Left ventricle myocardium inferior (tissue), 1 donor: Measurements from ENCODE around the gene SLC39A11. TPM values are rescaled to one million over a fixed set of nuclear protein-coding genes. Genes with fewer than 3 reads are reported as not detected.

Experiments
- DNase-seq: peaks from one replicate; pipeline ENCODE4 v3.0.0-alpha.2; 2020
- H3K27ac ChIP-seq: fragments of 200-600 bp; replicated peaks from 2 replicates; pipeline ENCODE4 v1.8.0; 2021
- H3K27me3 ChIP-seq: fragments of 200-600 bp; 2 replicates; pipeline ENCODE4 v1.8.0; 2021; ENCODE audit warnings: low read depth
- H3K36me3 ChIP-seq: fragments of 200-600 bp; 2 replicates; pipeline ENCODE4 v1.8.0; 2021
- H3K4me1 ChIP-seq: fragments of 200-600 bp; 2 replicates; pipeline ENCODE4 v1.8.0; 2021
- H3K4me3 ChIP-seq: fragments of 200-600 bp; 2 replicates; pipeline ENCODE4 v1.8.0; 2021; ENCODE audit warnings: mild to moderate bottlenecking, moderate library complexity
- H3K9me3 ChIP-seq: fragments of 200-600 bp; replicated peaks from 2 replicates; pipeline ENCODE4 v1.8.0; 2021
- CTCF ChIP-seq: fragments of 200-600 bp; IDR thresholded peaks from 2 replicates; pipeline ENCODE4 v1.8.0; 2021; ENCODE audit warnings: antibody characterized with exemption, mild to moderate bottlenecking, borderline replicate concordance
- intact Hi-C: fragments of 100-400 bp; cut with micrococcal nuclease; formaldehyde crosslinking; loops from one replicate; pipeline ENCODE4 v1.11.0; 2022
- total RNA-seq: library from RNA; stranded (reverse); fragmentation: NEBNext Ultra II Directional; extraction: Animal tissue kit (Norgen Biotek cat#: 25700); gene quantifications from one replicate; pipeline ENCODE4 v1.2.1, GENCODE V29; 2021
- donor health status: DM: no; HTN: yes; CAD: no; lungs with severe emphysema.

Gene SLC39A11
- total RNA-seq, 1 donor from 2014 or later, result 6.4 TPM

- intact Hi-C loops, result no loop called here
- Histone ChIP-seq H3K36me3 (peaks cover 17% of the 10 kb centered on the region), H3K27me3 (no peaks in the 10 kb centered on the region), H3K4me1 (no peaks in the 10 kb centered on the region), H3K9me3 (peaks cover 26% of the 10 kb centered on the region), H3K27ac (no peak overlapping the region), H3K4me3 (no peak overlapping the region)
- no peak for DNase-seq
- TF ChIP-seq CTCF, result no peak
These were observed 281.4 kb downstream of the SLC39A11 start for GRCh38 chr17:72810991-72811508.

GRCh38 chr17:72806011-72806410 lies 286.5 kb downstream of the SLC39A11 start:
- H3K4me3 ChIP-seq, result no peak overlapping the region
- no peak overlapping the region for H3K27ac ChIP-seq
- peaks cover 1% of the 10 kb centered on the region for H3K36me3 ChIP-seq
- TF ChIP-seq CTCF, result no peak
- no peak for DNase-seq
- intact Hi-C loops, result no loop called here
- no peaks in the 10 kb centered on the region for H3K27me3 ChIP-seq
- H3K9me3 ChIP-seq, result peaks cover 14% of the 10 kb centered on the region
- H3K4me1 ChIP-seq, result no peaks in the 10 kb centered on the region

- no peak overlapping the region for H3K4me3 ChIP-seq
- peaks cover 14% of the 10 kb centered on the region for H3K9me3 ChIP-seq
- H3K36me3 ChIP-seq, result peaks cover 2% of the 10 kb centered on the region
- no peaks in the 10 kb centered on the region for H3K4me1 ChIP-seq
- H3K27me3 ChIP-seq, result no peaks in the 10 kb centered on the region
- TF ChIP-seq CTCF, result no peak
- intact Hi-C loops, result no loop called here
- DNase-seq, result no peak
- no peak overlapping the region for H3K27ac ChIP-seq
These were observed 287.4 kb downstream of the SLC39A11 start for GRCh38 chr17:72804949-72805707.

- Histone ChIP-seq H3K27me3 (no peaks in the 10 kb centered on the region), H3K27ac (no peak overlapping the region), H3K36me3 (peaks cover 11% of the 10 kb centered on the region), H3K4me1 (no peaks in the 10 kb centered on the region), H3K4me3 (no peak overlapping the region), H3K9me3 (peaks cover 30% of the 10 kb centered on the region)
- no peak for TF ChIP-seq CTCF
- intact Hi-C loops, result no loop called here
- DNase-seq, result no peak
These were observed 289.8 kb downstream of the SLC39A11 start for GRCh38 chr17:72802726-72803125.

GRCh38 chr17:72797142-72797541 lies 295.3 kb downstream of the SLC39A11 start:
- Histone ChIP-seq H3K4me1 (no peaks in the 10 kb centered on the region), H3K9me3 (peaks cover 65% of the 10 kb centered on the region), H3K27ac (no peak overlapping the region), H3K4me3 (no peak overlapping the region), H3K27me3 (no peaks in the 10 kb centered on the region), H3K36me3 (peaks cover 37% of the 10 kb centered on the region)
- intact Hi-C loops, result no loop called here
- DNase-seq, result no peak
- no peak for TF ChIP-seq CTCF
